Measurements from ENCODE around the gene OPCML.

Gene OPCML

DNA sequence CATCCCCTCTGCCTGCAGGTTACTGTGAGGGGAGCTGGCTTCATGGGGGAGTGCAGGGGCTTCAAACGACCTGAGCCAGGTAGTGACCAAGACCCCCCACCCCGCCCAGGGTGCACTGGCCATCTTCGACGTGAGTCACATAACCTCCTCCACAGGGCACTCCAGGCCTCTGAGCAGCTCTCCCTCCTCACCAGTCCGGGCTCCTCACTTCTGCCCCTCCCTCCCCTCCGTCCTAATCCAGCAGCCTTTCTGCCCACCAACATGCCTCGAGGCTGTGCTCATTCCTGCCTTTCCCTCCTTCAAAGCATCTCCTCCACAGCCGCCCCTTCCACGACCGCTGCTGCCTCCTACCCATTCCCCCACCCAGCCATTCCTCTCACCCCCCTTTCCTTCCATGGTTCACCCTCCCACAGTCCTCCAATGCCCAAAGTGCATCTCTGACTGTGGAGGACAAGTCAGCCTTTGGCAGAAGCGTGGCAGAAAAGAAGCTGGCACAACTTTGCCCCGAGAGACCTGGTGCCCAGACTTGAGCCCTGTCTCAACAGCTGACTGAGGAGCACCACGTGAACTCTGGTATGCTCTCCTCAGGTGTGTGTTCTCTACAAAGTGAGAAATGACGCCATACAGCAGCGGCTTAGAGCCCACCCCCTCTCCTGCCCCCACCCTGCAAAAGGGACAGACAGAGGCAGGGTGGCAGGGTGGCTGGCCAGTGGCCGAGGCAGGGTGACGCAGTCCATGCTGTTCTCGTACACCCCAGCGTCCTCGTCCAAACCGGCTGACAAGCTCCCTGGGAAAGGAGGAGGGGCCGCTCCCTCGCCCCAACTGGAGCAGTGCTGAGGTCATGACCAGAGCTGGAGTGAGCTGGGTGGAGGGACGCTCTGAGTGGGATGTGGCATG is 30.4 kb downstream of the OPCML start:
- DNase-seq: no peak

GRCh38 chr11:133500936-133501335 is 31.4 kb downstream of the OPCML start:
- no peak for DNase-seq

GRCh38 chr11:133500435-133500834 is 31.9 kb downstream of the OPCML start:
- no peak for DNase-seq

GRCh38 chr11:133498969-133499368 is 33.3 kb downstream of the OPCML start:
- no peak for DNase-seq

DNA sequence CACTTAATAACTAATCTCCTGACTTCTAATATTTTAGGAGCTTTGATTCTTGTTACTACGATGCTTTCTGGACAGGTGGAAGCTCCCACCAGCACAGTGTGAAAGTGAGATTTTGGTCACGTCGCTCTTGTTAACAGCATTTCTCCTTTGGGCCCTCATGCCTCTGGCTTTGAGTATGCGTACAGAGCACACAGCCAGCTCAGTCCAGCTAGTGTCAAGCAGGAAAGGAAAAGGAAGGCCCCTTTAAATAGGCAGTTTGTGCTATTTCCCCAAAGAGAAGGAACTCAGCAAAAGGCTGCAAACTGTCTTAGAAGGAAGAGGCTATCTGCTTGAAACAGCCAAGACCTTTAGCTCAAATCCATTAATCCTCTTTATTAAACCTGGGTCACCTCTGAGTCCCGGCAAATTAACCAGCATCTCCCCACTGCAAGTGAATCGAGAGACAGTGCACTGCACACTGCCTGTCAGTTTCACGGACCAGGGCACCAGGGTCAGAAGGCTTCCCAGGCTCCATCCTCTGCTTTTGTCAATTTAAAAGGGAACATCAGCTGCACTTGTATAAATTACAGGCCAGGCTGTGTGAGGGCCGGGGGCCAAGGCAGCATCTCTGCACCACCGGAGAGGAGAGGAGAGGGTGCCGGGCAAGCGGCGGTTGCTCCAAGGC is 34.7 kb downstream of the OPCML start:
- no peak for DNase-seq

DNA sequence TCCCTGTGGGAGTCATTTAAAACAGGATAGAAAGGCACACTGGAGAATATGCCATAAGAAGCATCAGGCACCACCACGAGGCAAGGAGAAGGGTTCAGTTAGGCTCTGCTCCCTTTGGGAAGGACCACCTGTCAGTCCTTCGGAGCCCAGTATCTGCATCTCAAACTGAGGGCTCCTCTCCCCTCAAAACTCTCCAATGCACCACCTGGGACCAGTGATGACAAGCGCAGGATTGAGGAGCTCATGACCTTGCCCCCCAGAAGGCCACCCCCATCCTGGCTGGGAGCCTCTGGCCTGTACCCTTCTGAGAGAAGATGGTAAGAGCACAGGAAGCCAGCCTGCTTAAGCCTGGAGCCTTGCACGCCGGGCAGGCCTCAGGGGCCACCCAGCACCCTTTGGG is 39.4 kb downstream of the OPCML start:
- no peak for DNase-seq

- no peak for DNase-seq
Measured at GRCh38 chr11:133491680-133492383, 40.5 kb downstream of the OPCML start.

DNA sequence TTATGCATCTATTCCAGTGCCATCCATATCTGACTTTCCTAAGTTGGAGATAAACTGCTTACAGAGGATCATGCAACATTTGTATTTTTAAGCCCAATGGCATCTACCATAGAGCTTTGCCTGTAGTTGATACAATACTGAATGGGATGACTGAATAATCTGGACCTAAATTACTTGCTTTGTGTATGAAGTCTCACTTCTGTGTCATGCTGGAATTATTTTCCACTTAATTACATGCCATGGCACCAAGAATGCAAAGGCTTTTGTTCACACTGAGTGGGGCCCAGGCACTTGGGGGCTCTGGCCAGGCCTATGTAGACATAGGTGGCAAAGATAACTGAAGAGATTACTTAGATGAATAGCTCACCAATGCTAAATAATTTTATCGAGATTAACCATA is 51.6 kb downstream of the OPCML start:
- DNase-seq: no peak

- DNase-seq: no peak
Measured at GRCh38 chr11:133479209-133479608, 53.1 kb downstream of the OPCML start.

GRCh38 chr11:133477251-133477625 is 55.1 kb downstream of the OPCML start:
- no peak for DNase-seq

GRCh38 chr11:133476570-133477250 is 55.6 kb downstream of the OPCML start:
- DNase-seq: no peak

DNA sequence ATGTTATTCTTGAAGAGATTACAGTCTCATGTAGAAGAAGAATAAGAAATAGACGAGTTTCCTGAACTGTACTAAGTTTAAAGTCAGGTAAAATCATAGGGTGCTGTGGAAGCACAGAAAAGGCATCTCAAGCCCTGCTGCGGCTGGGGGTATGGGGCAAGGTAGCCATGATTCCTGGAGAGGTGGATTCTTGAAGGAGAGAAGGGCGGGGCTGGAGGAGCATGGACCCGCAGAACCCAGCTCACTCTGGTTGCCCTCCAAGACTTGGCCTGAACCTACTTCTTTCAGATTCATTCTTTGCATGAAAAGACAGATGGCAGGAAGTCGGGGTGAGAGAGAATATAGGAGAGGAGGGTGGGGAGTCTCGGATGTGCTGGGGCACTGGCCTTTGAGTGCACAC is 57.8 kb downstream of the OPCML start:
- DNase-seq: no peak

DNA sequence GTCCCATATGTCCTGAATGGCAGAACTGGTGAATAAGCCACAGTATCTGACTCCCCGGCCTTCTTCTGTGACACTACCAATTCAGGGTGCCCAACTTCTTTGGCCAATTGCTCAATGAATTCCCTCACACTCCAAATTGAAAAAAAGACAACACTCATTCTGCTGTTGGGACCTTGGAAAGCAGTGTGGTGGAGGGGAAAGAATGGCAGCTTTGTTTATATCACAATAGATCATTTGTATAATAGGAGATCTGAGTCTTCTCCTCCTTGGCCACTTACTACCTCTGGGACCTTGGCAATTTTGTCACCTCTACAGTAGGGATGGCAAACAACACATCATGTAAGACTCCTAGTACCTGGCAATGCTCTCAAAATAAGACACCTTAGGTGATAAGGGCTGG is 64.6 kb downstream of the OPCML start:
- no peak for DNase-seq

- DNase-seq: no peak
Measured at GRCh38 chr11:133443206-133443747, 89.0 kb downstream of the OPCML start.

DNA sequence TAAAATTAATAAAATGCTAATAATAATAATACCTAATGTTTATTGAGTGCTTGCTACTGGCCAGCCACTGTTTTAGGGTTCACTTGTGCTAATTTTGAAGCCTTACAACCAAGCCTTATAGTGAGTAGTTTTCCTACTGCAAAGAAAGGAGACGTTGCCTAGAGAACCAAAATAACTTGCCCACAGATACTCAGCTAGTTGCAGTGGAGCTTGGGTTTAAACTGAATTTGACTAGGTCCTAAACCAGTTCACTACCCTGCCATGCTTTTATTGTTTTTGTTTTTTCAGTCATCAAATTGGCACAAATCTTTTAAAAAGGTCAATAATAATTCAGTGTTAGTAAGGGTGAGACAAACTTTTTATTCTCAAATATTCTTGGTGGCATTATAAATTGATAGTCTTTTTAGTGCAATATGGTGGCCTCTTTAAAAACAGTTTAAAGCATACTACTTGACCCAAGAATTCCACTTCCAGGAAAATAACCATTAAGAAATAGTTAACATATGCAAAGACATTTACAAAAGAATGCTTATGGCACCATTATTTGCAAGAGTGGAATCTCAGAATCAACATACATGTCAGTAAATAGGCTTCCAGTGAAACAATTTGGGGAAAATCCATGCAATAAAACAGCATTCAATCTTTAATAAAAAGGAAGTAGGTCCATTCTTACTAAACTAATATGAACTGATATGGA is 90.2 kb downstream of the OPCML start:
- no peak for DNase-seq

DNA sequence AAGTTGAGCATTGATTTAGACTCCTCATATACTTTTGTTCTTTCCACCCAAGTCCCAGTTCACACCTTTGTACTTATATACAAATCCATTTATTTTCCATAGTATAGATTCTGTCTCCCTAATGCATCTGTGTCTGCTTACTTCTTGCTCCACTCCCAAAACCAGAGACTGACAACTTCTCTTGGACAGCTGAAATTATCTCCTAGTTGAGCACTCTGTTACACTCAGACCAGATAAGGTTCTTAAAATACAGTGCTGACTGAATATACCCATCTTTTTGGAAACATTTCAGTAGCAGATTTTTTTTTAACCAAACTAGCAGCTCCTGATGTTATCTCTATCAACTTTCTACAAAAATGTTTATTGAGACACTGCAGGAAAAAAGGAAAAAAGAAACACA is 106.3 kb downstream of the OPCML start:
- DNase-seq: no peak

- no peak for DNase-seq
Measured at GRCh38 chr11:133425245-133425644, 107.1 kb downstream of the OPCML start.

- DNase-seq: no peak
Measured at GRCh38 chr11:133418218-133418617, 114.1 kb downstream of the OPCML start.

GRCh38 chr11:133414506-133414905 is 117.8 kb downstream of the OPCML start:
- no peak for DNase-seq

DNA sequence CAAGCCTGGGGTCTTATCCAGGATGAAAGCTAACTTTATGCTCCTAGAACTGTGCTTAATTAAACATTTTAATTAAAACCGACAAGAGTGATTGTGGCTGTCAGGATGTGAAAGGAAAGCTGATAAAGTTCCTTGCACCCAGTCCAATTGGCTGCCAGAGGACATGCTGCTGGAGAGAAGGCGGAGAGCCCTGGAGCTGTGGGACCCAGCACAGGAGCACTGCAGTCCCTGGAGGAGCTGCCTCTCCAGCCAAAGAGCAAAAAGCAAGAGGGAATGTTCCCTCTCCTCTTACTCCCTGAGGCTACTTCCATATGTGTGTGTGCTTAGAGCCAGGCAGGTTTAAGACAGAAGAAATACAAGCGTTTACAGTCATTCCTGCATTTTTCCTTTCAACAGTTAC is 118.6 kb downstream of the OPCML start:
- no peak for DNase-seq

- DNase-seq: no peak
Measured at GRCh38 chr11:133409799-133410198, 122.5 kb downstream of the OPCML start.

DNA sequence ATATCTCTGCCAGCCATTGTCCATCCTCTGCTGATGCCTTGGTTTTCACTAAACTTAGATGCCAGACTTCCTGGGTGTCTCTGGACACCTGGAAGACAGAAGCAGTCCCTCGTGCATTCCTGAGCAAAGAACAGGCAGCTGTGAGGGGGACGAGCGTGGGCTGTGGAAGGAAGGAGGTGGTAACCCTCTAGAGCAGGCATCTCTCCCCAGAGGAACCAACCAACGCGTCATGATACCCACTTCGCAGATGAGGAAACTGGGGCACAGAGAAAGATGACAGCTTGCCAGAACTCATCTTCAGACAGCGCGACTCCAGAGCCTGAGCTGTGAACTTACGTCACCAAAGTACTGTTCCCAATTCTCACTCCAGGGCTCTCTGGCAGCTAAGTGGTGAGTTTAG is 123.4 kb downstream of the OPCML start:
- DNase-seq: no peak
